Measurements from ENCODE around the gene DNAL4. TPM values are rescaled to one million over a fixed set of nuclear protein-coding genes. Genes with fewer than 3 reads are reported as not detected.

Gene DNAL4
- total and polyA plus RNA-seq, 2 experiments from 2014 or later, result 39.7 to 42.3 TPM

DNA sequence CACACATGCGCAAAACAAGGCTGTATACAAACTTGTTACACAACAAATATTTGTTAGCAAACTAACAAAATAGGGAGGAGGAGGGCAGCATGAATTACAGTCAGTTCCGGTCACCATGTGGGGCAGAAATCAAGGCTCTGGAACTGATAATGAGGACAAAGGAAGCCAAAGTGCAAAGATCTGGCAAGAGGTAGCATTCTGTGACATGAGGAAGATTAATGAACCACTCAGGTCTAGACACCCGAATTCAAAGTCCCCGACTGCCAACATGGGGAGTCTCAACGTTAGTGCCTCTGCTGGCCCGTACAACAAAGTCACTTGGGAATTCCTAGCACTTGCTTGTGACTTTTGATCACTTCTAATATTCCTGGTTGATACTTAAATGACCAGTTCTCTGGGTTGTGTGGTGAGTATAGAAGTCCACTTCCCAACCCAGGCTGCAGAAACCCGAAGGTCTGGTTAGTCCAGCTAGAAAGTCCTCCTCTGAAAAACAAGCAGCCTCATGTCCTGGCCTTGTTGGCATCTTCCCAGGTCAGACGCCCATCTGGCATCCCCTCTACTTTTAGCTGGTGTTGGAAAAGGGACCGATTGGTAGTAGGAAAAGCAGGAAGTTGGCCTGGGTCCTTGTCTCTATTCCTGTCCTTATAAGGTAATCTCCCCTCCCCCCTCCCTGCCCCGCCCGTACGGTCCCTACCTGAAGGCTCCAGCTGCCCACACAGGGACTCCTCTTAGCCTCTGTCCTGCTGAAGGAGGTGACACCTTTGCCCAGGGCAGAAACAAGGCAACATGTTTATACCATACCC lies 39.8 kb downstream of the DNAL4 start:
- H3K4me3 ChIP-seq, result peak overlapping the region; percentile 84
- no peaks in the 10 kb centered on the region for H3K9me3 ChIP-seq (ENCODE audit: low read depth)
- no peaks in the 10 kb centered on the region for H3K27me3 ChIP-seq
- peaks cover 2% of the 10 kb centered on the region for H3K4me1 ChIP-seq (ENCODE audit: low read depth)
- TF ChIP-seq, protein P1, sequence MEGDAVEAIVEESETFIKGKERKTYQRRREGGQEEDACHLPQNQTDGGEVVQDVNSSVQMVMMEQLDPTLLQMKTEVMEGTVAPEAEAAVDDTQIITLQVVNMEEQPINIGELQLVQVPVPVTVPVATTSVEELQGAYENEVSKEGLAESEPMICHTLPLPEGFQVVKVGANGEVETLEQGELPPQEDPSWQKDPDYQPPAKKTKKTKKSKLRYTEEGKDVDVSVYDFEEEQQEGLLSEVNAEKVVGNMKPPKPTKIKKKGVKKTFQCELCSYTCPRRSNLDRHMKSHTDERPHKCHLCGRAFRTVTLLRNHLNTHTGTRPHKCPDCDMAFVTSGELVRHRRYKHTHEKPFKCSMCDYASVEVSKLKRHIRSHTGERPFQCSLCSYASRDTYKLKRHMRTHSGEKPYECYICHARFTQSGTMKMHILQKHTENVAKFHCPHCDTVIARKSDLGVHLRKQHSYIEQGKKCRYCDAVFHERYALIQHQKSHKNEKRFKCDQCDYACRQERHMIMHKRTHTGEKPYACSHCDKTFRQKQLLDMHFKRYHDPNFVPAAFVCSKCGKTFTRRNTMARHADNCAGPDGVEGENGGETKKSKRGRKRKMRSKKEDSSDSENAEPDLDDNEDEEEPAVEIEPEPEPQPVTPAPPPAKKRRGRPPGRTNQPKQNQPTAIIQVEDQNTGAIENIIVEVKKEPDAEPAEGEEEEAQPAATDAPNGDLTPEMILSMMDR (IDR thresholded peaks at IDR 0.05; ENCODE audit: low read depth, low read length), result no peak
- H3K27ac ChIP-seq, result peak overlapping the region; percentile 83
- peak; percentile 41 to 78 for DNase-seq (ENCODE audit: low read depth in 1 of 2, low spot score in 1 of 2)
- H3K36me3 ChIP-seq, result peaks cover 24% of the 10 kb centered on the region

DNA sequence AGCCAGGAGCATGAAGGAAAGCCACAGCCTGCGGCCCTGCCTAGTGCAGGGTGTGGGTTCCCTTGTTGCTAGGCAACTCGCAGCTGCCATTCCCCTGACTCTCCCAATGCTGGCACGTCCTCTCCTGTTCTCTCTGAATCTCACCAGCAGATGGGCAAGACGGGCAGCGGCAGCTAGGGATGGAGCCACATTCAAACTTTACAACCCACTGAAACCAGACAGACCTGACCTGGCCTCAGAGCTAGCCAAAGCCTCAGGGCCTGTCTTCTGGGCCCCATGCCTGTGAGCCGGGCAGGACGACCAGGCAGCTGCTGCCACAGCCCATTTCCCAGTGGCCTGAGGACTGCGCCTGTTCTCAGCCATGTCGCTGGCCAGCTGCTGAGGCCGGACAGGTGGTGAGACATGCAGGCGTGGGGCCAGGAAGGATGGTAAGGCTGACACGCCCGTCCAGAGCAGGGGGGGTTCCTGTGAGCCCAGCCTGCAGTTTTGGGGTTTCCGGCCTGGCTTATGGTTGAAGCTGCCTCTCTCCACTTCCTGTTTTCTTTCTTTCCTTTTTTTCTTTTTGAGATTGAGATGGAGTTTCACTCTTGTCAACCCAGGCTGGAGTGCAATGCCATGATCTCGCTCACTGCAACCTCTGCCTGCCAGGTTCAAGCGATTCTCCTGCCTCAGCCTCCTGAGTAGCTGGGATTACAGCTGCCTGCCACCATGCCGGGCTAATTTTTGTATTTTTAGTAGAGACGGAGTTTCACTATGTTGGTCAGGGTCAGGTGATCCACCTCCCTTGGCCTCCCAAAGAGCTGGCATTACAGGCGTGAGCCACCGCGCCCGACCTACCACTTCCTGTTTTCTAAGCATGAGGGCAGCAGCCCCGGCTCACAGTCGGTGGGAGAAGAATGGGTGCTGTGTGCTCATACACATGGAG lies 42.3 kb downstream of the DNAL4 start:
- H3K4me3 ChIP-seq, result no peak overlapping the region
- DNase-seq (ENCODE audit: low read depth in 1 of 2, low spot score in 1 of 2), result no peak
- H3K9me3 ChIP-seq (ENCODE audit: low read depth), result no peaks in the 10 kb centered on the region
- no peaks in the 10 kb centered on the region for H3K27me3 ChIP-seq
- H3K36me3 ChIP-seq, result peaks cover 28% of the 10 kb centered on the region
- TF ChIP-seq, protein P1 (IDR thresholded peaks at IDR 0.05; ENCODE audit: low read depth, low read length), result no peak
- no peak overlapping the region for H3K27ac ChIP-seq
- peaks cover 2% of the 10 kb centered on the region for H3K4me1 ChIP-seq (ENCODE audit: low read depth)

DNA sequence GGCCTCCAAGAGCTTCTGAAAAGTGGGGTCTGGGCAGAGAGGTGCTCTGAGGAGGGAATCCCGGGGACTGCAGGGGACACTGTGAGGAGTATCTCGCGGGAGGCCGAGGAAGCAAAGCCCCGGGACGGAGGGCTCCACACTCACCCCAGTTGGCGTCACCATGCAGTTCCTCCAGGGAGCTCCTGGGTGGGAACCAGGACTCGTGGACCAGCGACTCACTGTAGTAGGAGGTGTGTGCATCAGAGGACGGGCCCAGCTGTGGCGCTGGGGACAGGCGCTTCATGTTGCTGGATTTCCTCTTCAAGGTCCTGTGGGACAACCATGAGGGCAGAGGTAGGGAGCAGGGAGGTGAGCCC lies 42.9 kb downstream of the DNAL4 start:
- TF ChIP-seq, protein P1 (IDR thresholded peaks at IDR 0.05; ENCODE audit: low read depth, low read length), result no peak
- Histone ChIP-seq H3K4me1 (ENCODE audit: low read depth) (peaks cover 2% of the 10 kb centered on the region), H3K36me3 (peaks cover 29% of the 10 kb centered on the region), H3K9me3 (ENCODE audit: low read depth) (no peaks in the 10 kb centered on the region), H3K27me3 (no peaks in the 10 kb centered on the region), H3K27ac (no peak overlapping the region), H3K4me3 (no peak overlapping the region)
- DNase-seq (ENCODE audit: low read depth in 1 of 2, low spot score in 1 of 2), result no peak

DNA sequence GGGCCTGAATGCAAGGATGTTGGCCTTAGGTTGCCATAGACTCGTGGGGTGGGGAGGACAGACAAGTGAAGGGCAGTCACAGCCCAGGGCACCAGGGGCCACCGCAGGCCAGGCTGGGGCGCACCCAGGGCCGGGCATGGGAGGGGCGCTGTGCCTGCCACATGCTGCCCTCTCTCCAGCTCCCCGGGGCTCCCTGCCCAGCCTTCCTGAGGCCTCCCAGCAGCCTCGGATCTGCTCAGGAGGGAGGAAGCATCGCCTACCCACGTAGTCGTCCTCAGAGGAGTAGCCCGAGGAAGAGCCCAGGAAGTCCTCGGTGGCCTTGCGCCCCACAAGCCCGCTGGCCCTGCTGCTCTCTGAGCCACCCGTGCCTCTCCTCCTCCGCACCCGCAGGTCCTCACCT lies 43.3 kb downstream of the DNAL4 start:
- TF ChIP-seq, protein P1 (IDR thresholded peaks at IDR 0.05; ENCODE audit: low read depth, low read length), result no peak
- H3K4me1 ChIP-seq (ENCODE audit: low read depth), result peaks cover 2% of the 10 kb centered on the region
- no peak overlapping the region for H3K4me3 ChIP-seq
- H3K27me3 ChIP-seq, result no peaks in the 10 kb centered on the region
- no peak for DNase-seq (ENCODE audit: low read depth in 1 of 2, low spot score in 1 of 2)
- H3K27ac ChIP-seq, result no peak overlapping the region
- peaks cover 31% of the 10 kb centered on the region for H3K36me3 ChIP-seq
- H3K9me3 ChIP-seq (ENCODE audit: low read depth), result no peaks in the 10 kb centered on the region

DNA sequence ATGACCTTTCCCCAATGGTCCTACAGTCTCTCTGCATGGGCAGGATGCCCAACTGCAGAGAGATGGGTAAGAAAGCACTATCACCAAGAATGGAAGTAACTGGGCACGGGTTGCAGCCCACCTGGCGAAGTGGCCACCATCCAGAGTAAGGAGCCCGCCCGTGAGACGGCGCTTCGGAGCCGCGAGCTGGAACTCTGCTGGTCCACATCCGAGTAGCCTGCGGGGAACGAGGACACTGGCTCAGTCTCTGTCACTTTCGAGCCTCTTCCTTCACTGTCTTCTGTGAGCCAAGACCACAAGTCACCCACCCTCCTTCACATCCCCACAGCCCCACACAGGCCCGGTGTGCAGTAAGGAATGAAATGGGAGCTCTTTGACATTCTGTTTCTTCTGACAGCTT lies 43.8 kb downstream of the DNAL4 start:
- H3K9me3 ChIP-seq (ENCODE audit: low read depth), result no peaks in the 10 kb centered on the region
- TF ChIP-seq, protein P1 (IDR thresholded peaks at IDR 0.05; ENCODE audit: low read depth, low read length), result no peak
- no peak for DNase-seq (ENCODE audit: low read depth in 1 of 2, low spot score in 1 of 2)
- peaks cover 36% of the 10 kb centered on the region for H3K36me3 ChIP-seq
- H3K4me1 ChIP-seq (ENCODE audit: low read depth), result peaks cover 2% of the 10 kb centered on the region
- H3K4me3 ChIP-seq, result no peak overlapping the region
- no peak overlapping the region for H3K27ac ChIP-seq
- H3K27me3 ChIP-seq, result no peaks in the 10 kb centered on the region
